ENCODE results near the gene FGF14. TPM values are rescaled to one million over a fixed set of nuclear protein-coding genes. Genes with fewer than 3 reads are reported as not detected.

FGF14 gene
- total RNA-seq, 4 donors from 2014 or later, result 0.08 to 1.4 (median 0.22) TPM

GRCh38 chr13:101972191-101972590 lies 429.7 kb downstream of the FGF14 start:
- no peak for DNase-seq (ENCODE audit: low spot score in 2 of 2)
- Histone ChIP-seq H3K9me3 (no peaks in the 10 kb centered on the region), H3K27me3 (no peaks in the 10 kb centered on the region), H3K4me1 (no peaks in the 10 kb centered on the region), H3K4me3 (no peak overlapping the region), H3K36me3 (no peaks in the 10 kb centered on the region), H3K27ac (no peak overlapping the region)
- TF ChIP-seq POLR2AphosphoS5 (IDR thresholded peaks at IDR 0.05), result no peak
- no peak for TF ChIP-seq POLR2A (IDR thresholded peaks at IDR 0.05)
- no peak for TF ChIP-seq EP300 (IDR thresholded peaks at IDR 0.05)
- no peak for TF ChIP-seq CTCF (IDR thresholded peaks at IDR 0.05)
- 67% methylated on average over 4 of the region's 4 CpGs for WGBS

- Histone ChIP-seq H3K27me3 (no peaks in the 10 kb centered on the region), H3K36me3 (no peaks in the 10 kb centered on the region), H3K4me1 (no peaks in the 10 kb centered on the region), H3K4me3 (no peak overlapping the region), H3K9me3 (no peaks in the 10 kb centered on the region), H3K27ac (no peak overlapping the region)
- no peak for TF ChIP-seq POLR2A (IDR thresholded peaks at IDR 0.05)
- TF ChIP-seq EP300 (IDR thresholded peaks at IDR 0.05), result no peak
- no peak for TF ChIP-seq POLR2AphosphoS5 (IDR thresholded peaks at IDR 0.05)
- TF ChIP-seq CTCF (IDR thresholded peaks at IDR 0.05), result no peak
- 51% methylated on average over 2 of the region's 2 CpGs for WGBS
- DNase-seq (ENCODE audit: low spot score in 2 of 2), result no peak
Observed at GRCh38 chr13:101970341-101970740, 431.5 kb downstream of the FGF14 start.

GRCh38 chr13:101967781-101968180 lies 434.1 kb downstream of the FGF14 start:
- H3K4me1 ChIP-seq, result no peaks in the 10 kb centered on the region
- H3K9me3 ChIP-seq, result no peaks in the 10 kb centered on the region
- DNase-seq (ENCODE audit: low spot score in 2 of 2), result no peak
- no peak for TF ChIP-seq EP300 (IDR thresholded peaks at IDR 0.05)
- H3K27ac ChIP-seq, result no peak overlapping the region
- H3K4me3 ChIP-seq, result no peak overlapping the region
- H3K27me3 ChIP-seq, result no peaks in the 10 kb centered on the region
- H3K36me3 ChIP-seq, result no peaks in the 10 kb centered on the region

- no peaks in the 10 kb centered on the region for H3K27me3 ChIP-seq
- no peak for DNase-seq (ENCODE audit: low spot score in 2 of 2)
- no peak overlapping the region for H3K4me3 ChIP-seq
- no peaks in the 10 kb centered on the region for H3K9me3 ChIP-seq
- H3K27ac ChIP-seq, result no peak overlapping the region
- H3K36me3 ChIP-seq, result no peaks in the 10 kb centered on the region
- no peak for TF ChIP-seq POLR2AphosphoS5 (IDR thresholded peaks at IDR 0.05)
- TF ChIP-seq CTCF (IDR thresholded peaks at IDR 0.05), result no peak
- no peak for TF ChIP-seq EP300 (IDR thresholded peaks at IDR 0.05)
- TF ChIP-seq POLR2A (IDR thresholded peaks at IDR 0.05), result no peak
- H3K4me1 ChIP-seq, result no peaks in the 10 kb centered on the region
Observed at GRCh38 chr13:101967216-101967615, 434.6 kb downstream of the FGF14 start.

- Histone ChIP-seq H3K27me3 (no peaks in the 10 kb centered on the region), H3K9me3 (no peaks in the 10 kb centered on the region), H3K4me1 (no peaks in the 10 kb centered on the region), H3K27ac (no peak overlapping the region), H3K4me3 (no peak overlapping the region), H3K36me3 (no peaks in the 10 kb centered on the region)
- 79% methylated on average over 5 of the region's 5 CpGs for WGBS
- TF ChIP-seq CTCF (IDR thresholded peaks at IDR 0.05) (no peak), POLR2AphosphoS5 (IDR thresholded peaks at IDR 0.05) (no peak), POLR2A (IDR thresholded peaks at IDR 0.05) (no peak), EP300 (IDR thresholded peaks at IDR 0.05) (no peak)
- no peak for DNase-seq (ENCODE audit: low spot score in 2 of 2)
Observed at GRCh38 chr13:101965096-101965495, 436.8 kb downstream of the FGF14 start.

- H3K36me3 ChIP-seq, result no peaks in the 10 kb centered on the region
- no peak overlapping the region for H3K4me3 ChIP-seq
- H3K9me3 ChIP-seq, result no peaks in the 10 kb centered on the region
- 85% methylated on average over 5 of the region's 5 CpGs for WGBS
- H3K4me1 ChIP-seq, result no peaks in the 10 kb centered on the region
- H3K27me3 ChIP-seq, result no peaks in the 10 kb centered on the region
- H3K27ac ChIP-seq, result no peak overlapping the region
- no peak for TF ChIP-seq POLR2AphosphoS5 (IDR thresholded peaks at IDR 0.05)
- TF ChIP-seq POLR2A (IDR thresholded peaks at IDR 0.05), result no peak
- TF ChIP-seq EP300 (IDR thresholded peaks at IDR 0.05), result no peak
- no peak for TF ChIP-seq CTCF (IDR thresholded peaks at IDR 0.05)
- no peak for DNase-seq (ENCODE audit: low spot score in 2 of 2)
Observed at GRCh38 chr13:101959016-101959415, 442.8 kb downstream of the FGF14 start.
